Esophagus squamous epithelium (tissue), 4 donors: ENCODE measurements around the gene FAM200B.

Experiments used
- POLR2A ChIP-seq, 4 donors: fragments of 450-650 bp; IDR thresholded peaks; one replicate each; pipeline ENCODE4 v1.6.1; 2017; ENCODE audit warnings: antibody characterized with exemption in 4 of 4, mild to moderate bottlenecking in 4 of 4, moderate library complexity in 3 of 4
- TF ChIP-seq, protein P1 (sequence below), 6 experiments: fragments of 450-650 bp in 4 of 6; fragments of 200-600 bp in 2 of 6; sonication (generic) in 2 of 6; IDR thresholded peaks; one replicate each; pipeline ENCODE4 v1.5.1; 2016 to 2019; ENCODE audit warnings: antibody characterized with exemption in 6 of 6, mild to moderate bottlenecking in 4 of 6, moderate library complexity in 4 of 6

DNA sequence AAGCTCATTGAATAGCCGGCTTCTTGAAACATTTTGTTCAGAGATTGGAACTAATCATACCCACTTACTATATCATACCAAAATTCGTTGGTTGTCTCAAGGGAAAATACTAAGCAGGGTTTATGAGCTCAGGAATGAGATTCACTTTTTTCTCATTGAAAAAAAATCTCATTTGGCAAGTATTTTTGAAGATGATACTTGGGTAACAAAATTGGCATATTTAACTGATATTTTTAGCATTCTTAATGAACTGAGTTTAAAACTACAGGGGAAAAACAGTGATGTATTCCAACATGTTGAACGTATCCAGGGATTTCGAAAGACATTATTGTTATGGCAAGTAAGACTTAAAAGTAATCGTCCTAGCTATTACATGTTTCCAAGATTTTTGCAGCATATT is 6.4 kb downstream of the FAM200B start:
- no peak for TF ChIP-seq POLR2A (IDR thresholded peaks at IDR 0.05)
- TF ChIP-seq, protein P1, sequence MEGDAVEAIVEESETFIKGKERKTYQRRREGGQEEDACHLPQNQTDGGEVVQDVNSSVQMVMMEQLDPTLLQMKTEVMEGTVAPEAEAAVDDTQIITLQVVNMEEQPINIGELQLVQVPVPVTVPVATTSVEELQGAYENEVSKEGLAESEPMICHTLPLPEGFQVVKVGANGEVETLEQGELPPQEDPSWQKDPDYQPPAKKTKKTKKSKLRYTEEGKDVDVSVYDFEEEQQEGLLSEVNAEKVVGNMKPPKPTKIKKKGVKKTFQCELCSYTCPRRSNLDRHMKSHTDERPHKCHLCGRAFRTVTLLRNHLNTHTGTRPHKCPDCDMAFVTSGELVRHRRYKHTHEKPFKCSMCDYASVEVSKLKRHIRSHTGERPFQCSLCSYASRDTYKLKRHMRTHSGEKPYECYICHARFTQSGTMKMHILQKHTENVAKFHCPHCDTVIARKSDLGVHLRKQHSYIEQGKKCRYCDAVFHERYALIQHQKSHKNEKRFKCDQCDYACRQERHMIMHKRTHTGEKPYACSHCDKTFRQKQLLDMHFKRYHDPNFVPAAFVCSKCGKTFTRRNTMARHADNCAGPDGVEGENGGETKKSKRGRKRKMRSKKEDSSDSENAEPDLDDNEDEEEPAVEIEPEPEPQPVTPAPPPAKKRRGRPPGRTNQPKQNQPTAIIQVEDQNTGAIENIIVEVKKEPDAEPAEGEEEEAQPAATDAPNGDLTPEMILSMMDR (IDR thresholded peaks at IDR 0.05), result no peak
